Lung (tissue), 12 donors: ENCODE measurements around the gene H2AZ2. TPM values are rescaled to one million over a fixed set of nuclear protein-coding genes. Genes with fewer than 3 reads are reported as not detected.

Experiments used
- ATAC-seq: fragments of 200-7000 bp; cut with Tn5 transposase; one replicate; pipeline ENCODE4 v1.9.1; 2020; ENCODE audit warnings: moderate number of reproducible peaks; ENCODE audit not compliant: insufficient read depth, low FRiP score
- DNase-seq, 3 donors: peaks; one replicate each; pipeline ENCODE4 v3.0.0-alpha.2; 2013 to 2017
- H3K27ac ChIP-seq, 2 donors: one replicate each; pipeline ENCODE4 v1.5.1; 2013; ENCODE audit warnings: mild to moderate bottlenecking in 2 of 2, moderate library complexity in 2 of 2, control low read depth in 1 of 2, inconsistent platforms in 1 of 2, low read depth in 1 of 2, low read length in 1 of 2
- H3K27me3 ChIP-seq, 3 donors: one replicate each; pipeline ENCODE4 v1.5.1; 2013; ENCODE audit warnings: low read length in 2 of 3; ENCODE audit not compliant: control insufficient read depth in 3 of 3, insufficient read depth in 3 of 3
- H3K36me3 ChIP-seq, 4 donors: one replicate each; pipeline ENCODE4 v1.5.1; 2013; ENCODE audit warnings: low read length in 4 of 4, mild to moderate bottlenecking in 1 of 4, moderate library complexity in 1 of 4; ENCODE audit not compliant: control insufficient read depth in 4 of 4, insufficient read depth in 4 of 4
- H3K4me1 ChIP-seq, 5 donors: one replicate each; pipeline ENCODE4 v1.5.1; 2013; ENCODE audit warnings: low read length in 5 of 5, mild to moderate bottlenecking in 2 of 5, moderate library complexity in 1 of 5; ENCODE audit not compliant: control insufficient read depth in 5 of 5, insufficient read depth in 5 of 5
- H3K4me3 ChIP-seq: one replicate; pipeline ENCODE4 v1.5.1; 2013; ENCODE audit warnings: mild to moderate bottlenecking, control low read depth, moderate library complexity
- H3K9ac ChIP-seq, 2 donors: one replicate each; pipeline ENCODE4 v1.5.1; 2013; ENCODE audit warnings: low read length in 2 of 2, control low read depth in 1 of 2; ENCODE audit not compliant: insufficient read depth in 1 of 2
- H3K9me3 ChIP-seq, 4 donors: one replicate each; pipeline ENCODE4 v1.5.1; 2013; ENCODE audit warnings: low read length in 3 of 4, mild to moderate bottlenecking in 1 of 4, moderate library complexity in 1 of 4; ENCODE audit not compliant: control insufficient read depth in 4 of 4, insufficient read depth in 3 of 4
- CTCF ChIP-seq: IDR thresholded peaks from 2 replicates; pipeline ENCODE4 v1.5.1; 2012; ENCODE audit warnings: mild to moderate bottlenecking; ENCODE audit errors: control extremely low read depth, extremely low read depth
- WGBS, 2 donors: extraction: QIAGEN DNeasy Blood & Tissue Kit; methylation state at CpG; one replicate each; pipeline ENCODE4 v1.1.7; 2013; 5-methylcytosine and 5-hydroxymethylcytosine counted together
- polyA plus RNA-seq, 2 donors: library from polyadenylated mRNA; stranded (reverse); fragments of 200-250 nt; gene quantifications; one replicate each; pipeline ENCODE4 v1.2.1, GENCODE V29; 2013
- total RNA-seq, 2 donors: library from RNA; depleted of rRNA in 1 of 2; stranded (reverse); fragments of >200 nt in 1 of 2; gene quantifications; one replicate each; pipeline ENCODE4 v1.2.1, GENCODE V29; 2014 to 2021
- donor health status: control.
- donor health status: control.
- donor health status: Bipolar disorder and iron deficiency.
- donor health status: healthy.
- donor health status: DM: yes; HTN: yes; CAD: no.

The H2AZ2 gene
- total and polyA plus RNA-seq, 4 donors, result 81.0 to 202 (median 111) TPM

- 2 to 4% methylated on average over 26 of the region's 26 CpGs for WGBS, 2 donors
- TF ChIP-seq CTCF, result no peak
Observed at GRCh38 chr7:44797329-44798258, 50.3 kb downstream of the H2AZ2 start.

GRCh38 chr7:44796504-44797328 lies 51.2 kb downstream of the H2AZ2 start, which contains the start of gene PPIA:
Gene PPIA (plus strand): TSS chr7:44796681. CDS start chr7:44796725, 44 bp downstream.
- 1% methylated on average over 66 to 99 of the region's 99 CpGs for WGBS, 2 donors
- DNase-seq (peak; percentile 98 to 99 (median 98)), ATAC-seq (peak; percentile 94)
- no peak for TF ChIP-seq CTCF
- H3K4me1 ChIP-seq, result peaks cover 2 to 13% (median 9%) of the 10 kb centered on the region in 5 donors
- H3K9me3 ChIP-seq, result no peaks in the 10 kb centered on the region
- H3K36me3 ChIP-seq, result peaks cover 9 to 30% (median 19%) of the 10 kb centered on the region in 4 donors
- H3K4me3 ChIP-seq, result peak within 1 kb of the TSS; percentile 80
- H3K27ac ChIP-seq, result peak within 1 kb of the TSS; percentile 99
- peak within 1 kb of the TSS; percentile 94 to 99 for H3K9ac ChIP-seq
- H3K27me3 ChIP-seq, result no peaks in the 10 kb centered on the region

More at GRCh38 chr7:44797329-44798258, 50.3 kb downstream of the H2AZ2 start:
- peak; percentile 64 for ATAC-seq
- peaks cover 3 to 13% (median 9%) of the 10 kb centered on the region in 5 donors for H3K4me1 ChIP-seq
- H3K27ac ChIP-seq, result peak overlapping the region; percentile 99
- no peaks in the 10 kb centered on the region for H3K27me3 ChIP-seq
- H3K36me3 ChIP-seq, result peaks cover 17 to 36% (median 26%) of the 10 kb centered on the region in 4 donors
- peak overlapping the region; percentile 94 to 99 for H3K9ac ChIP-seq
- H3K4me3 ChIP-seq, result peak overlapping the region; percentile 80
- H3K9me3 ChIP-seq, result no peaks in the 10 kb centered on the region
- peak; percentile 91 to 95 (median 93) for DNase-seq

DNA sequence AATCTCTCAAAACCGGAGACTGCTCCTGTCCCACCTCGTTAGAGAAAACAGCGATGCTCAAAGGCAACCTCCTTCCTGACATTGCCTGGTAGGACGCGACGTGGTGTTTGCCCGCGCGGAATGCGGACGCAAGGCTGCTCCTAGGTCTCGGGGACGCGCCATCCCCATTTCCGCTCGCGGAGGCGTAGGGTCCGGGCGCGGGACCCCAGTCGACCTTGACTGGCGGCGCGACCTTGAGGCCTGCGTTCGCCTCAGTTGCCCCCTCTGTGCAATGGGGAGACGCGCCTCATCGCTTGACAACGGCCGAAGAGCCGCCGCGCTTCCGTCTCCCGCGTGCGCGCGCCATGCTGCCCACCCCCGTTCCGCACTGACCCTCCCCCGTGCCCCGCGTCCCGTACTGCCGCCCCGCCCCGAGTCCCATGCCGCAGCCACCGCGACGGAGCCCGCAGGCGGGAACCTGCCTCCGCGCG lies 51.8 kb downstream of the H2AZ2 start:
- Histone ChIP-seq H3K9ac (peak overlapping the region in 1 of 2 donors; percentile 87), H3K27ac (peak overlapping the region; percentile 78 to 95), H3K36me3 (peaks cover 8 to 26% (median 16%) of the 10 kb centered on the region in 4 donors), H3K4me1 (peaks cover 1 to 13% (median 9%) of the 10 kb centered on the region in 5 donors), H3K27me3 (no peaks in the 10 kb centered on the region), H3K4me3 (peak overlapping the region; percentile 73), H3K9me3 (no peaks in the 10 kb centered on the region)
- WGBS, 2 donors, result 0% methylated on average over 51 to 59 of the region's 59 CpGs
- no peak for TF ChIP-seq CTCF
- ATAC-seq, result no peak
- DNase-seq, result no peak
